Tibial nerve (tissue), 4 donors: ENCODE measurements around the gene LILRA1.
"Not testable (repeated sequence)": the region's sequence is repeated elsewhere in the genome, so short reads cannot be mapped to it uniquely, and the experiment has no call there.

Experiments
- CTCF ChIP-seq, 5 experiments: fragments of 200-600 bp in 3 of 5; fragments of 450-650 bp in 2 of 5; sonication (generic) in 3 of 5; IDR thresholded peaks; one replicate each; pipeline ENCODE4 v1.5.1; 2016 to 2019; ENCODE audit warnings: antibody characterized with exemption in 5 of 5, mild to moderate bottlenecking in 3 of 5, moderate library complexity in 2 of 5
- EP300 ChIP-seq, 2 donors: sonication (generic); formaldehyde crosslinking; IDR thresholded peaks; one replicate each; pipeline ENCODE4 v1.6.1; 2017; ENCODE audit warnings: antibody characterized with exemption in 2 of 2, mild to moderate bottlenecking in 1 of 2
- POLR2A ChIP-seq, 2 donors: fragments of 450-650 bp; IDR thresholded peaks; one replicate each; pipeline ENCODE4 v1.6.1; 2017; ENCODE audit warnings: antibody characterized with exemption in 2 of 2, mild to moderate bottlenecking in 2 of 2, moderate library complexity in 2 of 2

- not testable (repeated sequence) for TF ChIP-seq CTCF, EP300, POLR2A (IDR thresholded peaks at IDR 0.05)
Measured at GRCh38 chr19:54643583-54643982, 50.2 kb downstream of the LILRA1 start.
